ENCODE measurements around the gene JTB. TPM values are rescaled to one million over a fixed set of nuclear protein-coding genes. Genes with fewer than 3 reads are reported as not detected.

Gene JTB
- total and polyA plus RNA-seq, 9 of the 15 experiments (the other 6 are each of a cell fraction or from before 2014, with no cell fraction given) = 24.7 to 308 (median 151) TPM

GRCh38 chr1:153990468-153991150 lies 13.1 kb upstream of the JTB start, which contains the start of gene RPS27 (continued):
- TF ChIP-seq RCOR1 (IDR thresholded peaks at IDR 0.05; ENCODE audit: borderline replicate concordance in 1 of 2, low read depth in 2 of 2, low read length in 2 of 2) = 0 out of 4 replicates have a peak, but pooled peaks of 1 of the 2 experiments have one; percentile 3
- no peak for TF ChIP-seq PRMT5 (CRISPR knock-in tag; IDR thresholded peaks at IDR 0.05)
- TF ChIP-seq ZNF780A (CRISPR knock-in tag; IDR thresholded peaks at IDR 0.05) = 0 out of 2 replicates have a peak, but pooled peaks have one; percentile 18
- peak; percentile 97 for TF ChIP-seq RBM39 (optimal IDR thresholded peaks at IDR 0.05; ENCODE audit: low read depth, low read length)
- peak; percentile 95 for TF ChIP-seq HCFC1 (IDR thresholded peaks at IDR 0.05; ENCODE audit: low read depth, low read length)
- 0 out of 2 replicates have a peak, but pooled peaks have one; percentile 14 for TF ChIP-seq SMARCE1 (IDR thresholded peaks at IDR 0.05)
- TF ChIP-seq MYC (IDR thresholded peaks at IDR 0.05; ENCODE audit: low read depth, low read length) = peak; percentile 95
- TF ChIP-seq MYC (CRISPR knock-in tag; IDR thresholded peaks at IDR 0.05; ENCODE audit: borderline replicate concordance, low read depth) = peak; percentile 82; the same call in 1 of the 2 replicates
- TF ChIP-seq THAP7 (CRISPR knock-in tag; IDR thresholded peaks at IDR 0.05) = peak; percentile 99
- peak; percentile 98 for TF ChIP-seq ARID4B (CRISPR knock-in tag; IDR thresholded peaks at IDR 0.05)
- peak; percentile 25 to 26; a peak in 1 of 4 replicates for TF ChIP-seq RAD21 (CRISPR knock-in tag; conservative IDR thresholded peaks at IDR 0.05 in 1 of 2, IDR thresholded peaks at IDR 0.05 in 1 of 2)
- peak; percentile 83 for TF ChIP-seq CREB3 (tag; conservative IDR thresholded peaks at IDR 0.05; ENCODE audit: low read depth)
- peak; percentile 100 for TF ChIP-seq TBP (optimal IDR thresholded peaks at IDR 0.05; ENCODE audit: low read depth, low read length)
- TF ChIP-seq CHAMP1 (IDR thresholded peaks at IDR 0.05) = peak; percentile 61; the same call in 1 of the 2 replicates
- TF ChIP-seq PTBP1 (IDR thresholded peaks at IDR 0.05; ENCODE audit: low read depth, low read length) = 0 out of 2 replicates have a peak, but pooled peaks have one; percentile 39
- 0 out of 2 replicates have a peak, but pooled peaks have one; percentile 43 for TF ChIP-seq ZBTB9 (CRISPR knock-in tag; IDR thresholded peaks at IDR 0.05)
